HG03135 (cell line): ENCODE measurements around the gene SMIM10L2A.
"Not testable (repeated sequence)": the region's sequence is repeated elsewhere in the genome, so short reads cannot be mapped to it uniquely, and the experiment has no call there.

Source experiments
- ATAC-seq: cut with Tn5 transposase; IDR thresholded peaks from one replicate; pipeline ENCODE4 v1.9.1; 2021; ENCODE audit warnings: mild to moderate bottlenecking, moderate library complexity; ENCODE audit not compliant: unreplicated experiment

SMIM10L2A gene

DNA sequence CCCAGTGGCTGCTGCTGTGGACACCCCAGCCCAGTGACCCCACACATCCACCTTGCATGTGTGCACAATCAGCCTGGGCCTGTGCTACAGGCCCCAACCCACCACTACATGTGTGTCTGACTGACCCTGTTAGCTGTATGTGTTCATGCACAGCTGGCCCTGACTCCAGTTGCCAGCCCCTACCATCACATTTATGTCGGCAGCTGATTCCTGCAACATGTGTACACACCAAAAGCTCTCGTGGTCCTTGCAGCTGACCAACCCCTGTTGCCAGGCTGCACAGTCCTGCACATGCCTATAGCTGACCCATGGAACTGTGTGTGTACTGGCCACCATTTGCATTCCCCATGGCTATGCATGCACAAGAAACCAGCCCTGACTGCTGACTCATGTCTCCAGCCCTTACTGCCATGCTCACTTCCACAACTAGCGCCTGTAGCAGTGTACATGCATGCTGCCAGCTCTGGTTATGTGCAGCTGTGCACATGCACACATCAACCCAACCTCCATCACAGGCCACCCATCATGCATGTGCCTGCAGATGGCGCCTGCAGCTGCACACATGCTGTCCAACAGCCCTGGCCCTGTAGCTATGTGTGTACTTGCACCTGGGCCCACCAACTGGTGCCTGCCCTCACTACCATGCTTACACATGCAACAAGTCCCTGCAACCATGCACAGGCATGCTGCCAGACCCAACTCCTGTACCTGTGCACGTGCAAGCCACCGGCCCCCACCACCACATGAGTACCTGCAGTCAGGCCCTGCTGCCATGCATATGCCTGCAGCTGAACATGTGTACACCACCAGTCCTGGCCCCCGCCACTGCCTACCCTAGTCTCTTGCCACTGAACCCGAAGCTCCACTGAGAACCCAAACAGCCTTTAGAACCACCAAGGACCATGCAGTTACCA, 28.1 kb downstream of the SMIM10L2A start:
- no peak for ATAC-seq

- no peak for ATAC-seq
Observed at GRCh38 chrX:135453381-135453780, 31.6 kb downstream of the SMIM10L2A start.

DNA sequence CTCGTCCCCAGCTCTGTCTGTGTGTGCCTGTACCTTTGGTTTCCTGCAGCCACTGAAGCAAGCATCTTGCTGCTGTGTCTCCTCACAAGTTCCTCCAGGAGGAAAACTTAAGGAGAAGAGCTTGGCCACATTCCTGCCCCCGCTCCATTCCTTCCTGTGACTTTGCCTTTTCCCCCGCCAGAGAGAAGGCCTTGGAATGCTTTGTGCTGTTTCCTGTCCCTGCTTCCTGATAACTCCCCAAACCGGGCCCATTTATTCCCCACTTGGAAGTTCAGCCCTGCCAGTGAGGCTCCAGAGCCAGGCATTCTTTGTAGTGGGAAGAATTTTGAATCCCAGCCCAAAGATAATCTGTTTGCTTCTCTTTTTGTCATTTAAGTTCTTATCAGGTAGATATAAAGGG, 33.1 kb downstream of the SMIM10L2A start:
- ATAC-seq = no peak

DNA sequence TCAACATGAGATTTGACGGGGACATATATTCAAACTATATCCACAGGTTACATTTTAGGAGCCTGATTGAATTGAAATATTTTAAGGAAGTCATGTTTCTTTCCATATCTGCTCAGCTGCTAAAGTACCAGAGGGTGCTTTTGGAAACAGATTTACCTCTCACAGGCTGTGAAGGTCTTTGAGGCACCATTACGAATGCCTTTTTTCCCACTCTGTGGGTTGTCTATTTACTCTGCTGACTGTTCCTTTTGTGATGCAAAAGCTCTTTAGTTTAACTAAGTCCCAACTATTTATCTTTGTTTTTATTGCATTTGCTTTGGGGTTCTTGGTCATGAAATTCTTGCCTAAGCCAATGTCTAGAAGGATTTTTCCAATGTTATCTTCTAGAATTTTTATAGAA, 40.0 kb downstream of the SMIM10L2A start:
- ATAC-seq = not testable (repeated sequence)

DNA sequence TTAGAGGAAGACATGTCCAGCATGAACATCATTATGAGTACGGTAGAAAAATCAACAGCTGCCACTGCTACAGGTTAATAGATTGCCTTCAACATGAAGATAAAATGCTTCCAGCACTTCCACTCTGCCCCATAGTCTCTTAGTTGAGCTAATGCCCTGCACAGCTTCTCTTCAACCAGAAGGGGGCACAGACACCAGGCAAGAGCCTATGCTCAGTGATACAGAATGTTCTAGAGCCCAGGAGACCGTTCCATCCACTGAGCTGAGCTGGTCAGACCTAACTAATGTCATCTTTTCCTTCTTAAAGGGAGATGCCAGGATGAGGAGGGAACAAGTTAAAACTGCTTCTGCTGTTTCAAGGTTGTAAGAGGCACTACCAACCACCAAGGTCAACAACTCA, 42.2 kb downstream of the SMIM10L2A start:
- ATAC-seq = no peak

GRCh38 chrX:135476378-135476777, 54.6 kb downstream of the SMIM10L2A start:
- no peak for ATAC-seq

GRCh38 chrX:135477576-135477975, 55.8 kb downstream of the SMIM10L2A start:
- no peak for ATAC-seq
